ENCODE results near the gene NUP43. TPM values are rescaled to one million over a fixed set of nuclear protein-coding genes. Genes with fewer than 3 reads are reported as not detected.

NUP43 gene
- total and polyA plus RNA-seq, 3 donors from 2014 or later, result 14.8 to 32.2 (median 28.3) TPM

DNA sequence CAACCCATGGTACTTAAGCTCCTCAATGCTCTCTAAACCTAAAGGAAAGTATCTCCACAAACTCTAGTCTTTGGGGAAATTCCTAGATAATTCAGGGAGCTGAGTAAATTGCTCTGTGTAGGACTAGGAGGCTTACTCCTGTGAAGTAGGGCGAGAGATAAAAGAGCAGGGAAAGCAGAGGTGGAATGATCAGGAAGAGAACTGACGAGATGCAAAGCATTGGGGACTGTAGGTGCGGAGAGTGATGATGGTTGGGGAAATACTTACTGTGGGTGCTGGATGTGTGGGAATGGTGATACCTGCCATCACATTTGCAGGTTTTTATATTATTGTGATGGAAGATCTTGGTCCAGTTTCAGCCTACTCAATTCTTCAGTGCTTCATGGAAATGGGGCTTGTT is 26.8 kb downstream of the NUP43 start:
- H3K36me3 ChIP-seq (ENCODE audit: low read depth, missing control alignments), result no peaks in the 10 kb centered on the region
- no peaks in the 10 kb centered on the region for H3K9me3 ChIP-seq
- H3K4me3 ChIP-seq, result no peak overlapping the region
- DNase-seq, result no peak
- no peaks in the 10 kb centered on the region for H3K27me3 ChIP-seq
- peaks cover 13% of the 10 kb centered on the region for H3K4me1 ChIP-seq
- 79 to 88% methylated on average over 3 of the region's 3 CpGs for WGBS, 2 donors
- no peak overlapping the region for H3K27ac ChIP-seq
- intact Hi-C loops (cut with DNase I; ENCODE audit: low total_unique reads), result no loop called here
- TF ChIP-seq POLR2A (IDR thresholded peaks at IDR 0.05), result no peak

GRCh38 chr6:149717588-149718458 is 28.5 kb downstream of the NUP43 start, which contains the start of gene LATS1:
Gene LATS1 (minus strand): TSS chr6:149718101. CDS start chr6:149702126, 15,975 bp downstream.
- H3K27ac ChIP-seq, result peak within 1 kb of the TSS; percentile 95 to 99
- 0 to 1% methylated on average over 24 to 38 of the region's 82 CpGs for WGBS, 2 donors
- TF ChIP-seq POLR2A (IDR thresholded peaks at IDR 0.05) (no peak), CTCF (IDR thresholded peaks at IDR 0.05) (no peak)
- peak within 1 kb of the TSS; percentile 88 to 99 for H3K4me3 ChIP-seq
- H3K36me3 ChIP-seq (ENCODE audit: low read depth, missing control alignments), result no peaks in the 10 kb centered on the region
- H3K27me3 ChIP-seq, result no peaks in the 10 kb centered on the region
- intact Hi-C loops (cut with DNase I; ENCODE audit: low total_unique reads), result no loop called here
- H3K9me3 ChIP-seq, result no peaks in the 10 kb centered on the region
- DNase-seq, result peak; percentile 93
- peaks cover 13% of the 10 kb centered on the region for H3K4me1 ChIP-seq

GRCh38 chr6:149717255-149717587 is 29.1 kb downstream of the NUP43 start:
- Histone ChIP-seq H3K27ac (peak overlapping the region; percentile 95 to 99), H3K36me3 (ENCODE audit: low read depth, missing control alignments) (no peaks in the 10 kb centered on the region), H3K27me3 (no peaks in the 10 kb centered on the region), H3K4me1 (peaks cover 13% of the 10 kb centered on the region), H3K9me3 (no peaks in the 10 kb centered on the region), H3K4me3 (peak overlapping the region; percentile 88 to 99)
- DNase-seq, result no peak
- TF ChIP-seq CTCF (IDR thresholded peaks at IDR 0.05) (no peak), POLR2A (IDR thresholded peaks at IDR 0.05) (no peak)
- WGBS, 2 donors, result 0 to 2% methylated on average over 9 of the region's 9 CpGs
- intact Hi-C loops (cut with DNase I; ENCODE audit: low total_unique reads), result no loop called here

DNA sequence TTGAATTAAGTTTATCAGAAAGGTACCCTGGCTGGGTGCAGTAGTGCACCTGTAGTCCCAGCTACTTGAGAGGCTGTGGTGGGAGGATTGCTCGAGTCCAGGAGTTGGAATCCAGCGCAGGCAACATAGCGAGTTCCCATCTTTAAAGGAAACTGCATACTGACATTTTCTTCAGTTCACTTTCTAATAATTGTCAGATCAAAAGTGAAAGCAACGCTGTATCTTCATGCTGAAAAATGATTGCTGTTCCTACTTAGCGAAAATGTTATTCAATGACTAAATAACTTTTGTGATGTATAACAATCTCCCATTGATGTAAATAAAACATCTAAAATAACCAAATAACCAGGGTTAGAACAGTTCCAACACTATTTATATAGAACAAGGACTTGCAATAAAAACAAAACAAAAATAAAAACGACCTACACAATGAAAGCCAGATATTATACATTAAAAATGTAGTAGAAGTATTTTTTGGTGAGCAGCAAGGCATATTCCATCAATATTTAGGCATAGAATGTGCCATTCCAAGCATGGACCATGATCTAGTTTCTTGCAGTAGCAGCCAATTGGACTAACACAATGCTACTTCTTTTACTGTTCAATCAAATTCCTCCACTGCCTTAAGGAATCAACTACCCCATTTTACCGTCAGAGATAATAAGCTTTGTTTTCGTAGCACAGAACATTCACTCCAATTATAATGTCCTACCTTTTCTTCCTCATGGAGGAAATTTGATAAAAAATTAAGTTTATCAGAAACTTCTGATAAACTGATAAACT is 30.0 kb downstream of the NUP43 start:
- H3K27me3 ChIP-seq, result no peaks in the 10 kb centered on the region
- H3K9me3 ChIP-seq, result no peaks in the 10 kb centered on the region
- H3K36me3 ChIP-seq (ENCODE audit: low read depth, missing control alignments), result no peaks in the 10 kb centered on the region
- intact Hi-C loops (cut with DNase I; ENCODE audit: low total_unique reads), result no loop called here
- H3K27ac ChIP-seq, result peak overlapping the region in 1 of 2 donors; percentile 95
- no peak for DNase-seq
- H3K4me3 ChIP-seq, result peak overlapping the region in 1 of 2 donors; percentile 88
- peaks cover 13% of the 10 kb centered on the region for H3K4me1 ChIP-seq
- WGBS, 2 donors, result 20 to 21% methylated on average over 8 of the region's 8 CpGs
- TF ChIP-seq CTCF (IDR thresholded peaks at IDR 0.05) (no peak), POLR2A (IDR thresholded peaks at IDR 0.05) (no peak)

DNA sequence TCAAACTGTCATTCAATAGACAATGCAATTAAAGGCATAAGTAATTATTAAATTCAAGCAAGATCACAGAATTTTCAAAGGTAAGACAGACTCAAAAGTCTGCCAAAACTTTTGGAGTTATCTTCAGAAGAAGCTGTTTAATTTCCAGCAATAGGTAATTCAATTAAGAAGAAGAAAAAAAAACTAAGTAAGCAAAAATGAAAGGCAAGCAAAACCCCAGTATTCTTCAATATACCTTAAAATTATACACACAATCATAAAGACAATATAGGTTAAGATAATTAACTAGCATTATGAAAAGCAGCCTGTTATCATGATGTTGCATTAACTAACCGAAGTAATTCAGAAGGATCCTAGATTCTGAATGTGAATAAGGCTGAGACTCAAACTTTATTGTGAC is 31.9 kb downstream of the NUP43 start:
- Histone ChIP-seq H3K4me3 (no peak overlapping the region), H3K4me1 (peaks cover 16% of the 10 kb centered on the region), H3K27ac (no peak overlapping the region), H3K9me3 (no peaks in the 10 kb centered on the region), H3K27me3 (no peaks in the 10 kb centered on the region), H3K36me3 (ENCODE audit: low read depth, missing control alignments) (no peaks in the 10 kb centered on the region)
- WGBS, 2 donors, result 81 to 86% methylated on average over 1 of the region's 1 CpG
- no peak for DNase-seq
- intact Hi-C loops (cut with DNase I; ENCODE audit: low total_unique reads), result no loop called here
- TF ChIP-seq POLR2A (IDR thresholded peaks at IDR 0.05), result no peak
- TF ChIP-seq CTCF (IDR thresholded peaks at IDR 0.05), result no peak
